Liver (tissue), 9 donors: ENCODE measurements around the gene THOC7. TPM values are rescaled to one million over a fixed set of nuclear protein-coding genes. Genes with fewer than 3 reads are reported as not detected.

ENCODE experiments used
- DNase-seq: peaks from one replicate; pipeline ENCODE4 v3.0.0-alpha.2; 2017; ENCODE audit warnings: low spot score
- H3K27ac ChIP-seq, 2 donors: one replicate each; pipeline ENCODE4 v1.7.0; 2013; ENCODE audit warnings: inconsistent platforms in 2 of 2, low read length in 2 of 2, control low read depth in 1 of 2, low read depth in 1 of 2, mild to moderate bottlenecking in 1 of 2
- H3K27me3 ChIP-seq, 4 donors: one replicate each; pipeline versions ENCODE4 v1.6.1 to v1.7.0; 2013; ENCODE audit warnings: low read length in 3 of 4, inconsistent platforms in 1 of 4, mild to moderate bottlenecking in 1 of 4, moderate library complexity in 1 of 4; ENCODE audit not compliant: control insufficient read depth in 4 of 4, insufficient read depth in 4 of 4
- H3K36me3 ChIP-seq, 4 donors: one replicate each; pipeline versions ENCODE4 v1.6.1 to v1.7.0; 2013; ENCODE audit warnings: low read length in 3 of 4, mild to moderate bottlenecking in 3 of 4, low read depth in 1 of 4, moderate library complexity in 1 of 4; ENCODE audit not compliant: control insufficient read depth in 4 of 4, insufficient read depth in 3 of 4
- H3K4me1 ChIP-seq, 4 donors: one replicate each; pipeline versions ENCODE4 v1.6.1 to v1.7.0; 2013; ENCODE audit warnings: low read length in 3 of 4, mild to moderate bottlenecking in 3 of 4, moderate library complexity in 1 of 4; ENCODE audit not compliant: control insufficient read depth in 4 of 4, insufficient read depth in 4 of 4
- H3K4me3 ChIP-seq, 3 donors: one replicate each; pipeline versions ENCODE4 v1.6.1 to v1.7.0; 2013; ENCODE audit warnings: low read length in 3 of 3, control low read depth in 1 of 3, low read depth in 1 of 3, mild to moderate bottlenecking in 1 of 3
- H3K9ac ChIP-seq, 2 donors: one replicate each; pipeline ENCODE4 v1.7.0; 2013; ENCODE audit warnings: low read length in 2 of 2, mild to moderate bottlenecking in 2 of 2, moderate library complexity in 2 of 2, control low read depth in 1 of 2, low read depth in 1 of 2
- H3K9me3 ChIP-seq, 4 donors: one replicate each; pipeline versions ENCODE4 v1.6.1 to v1.7.0; 2013; ENCODE audit warnings: low read length in 3 of 4; ENCODE audit not compliant: control insufficient read depth in 4 of 4
- ATF3 ChIP-seq: IDR thresholded peaks from 2 replicates; pipeline ENCODE4 v1.6.1; 2016; ENCODE audit warnings: antibody characterized with exemption
- EGR1 ChIP-seq, 2 donors: IDR thresholded peaks; 2 replicates each; pipeline ENCODE4 v1.6.1; 2016 to 2018; ENCODE audit warnings: antibody characterized with exemption in 2 of 2, low read depth in 2 of 2
- FOXA2 ChIP-seq: IDR thresholded peaks from 2 replicates; pipeline ENCODE4 v1.6.1; 2016; ENCODE audit warnings: antibody characterized with exemption
- GABPA ChIP-seq, 2 donors: IDR thresholded peaks in 1 of 2; conservative IDR thresholded peaks in 1 of 2; 2 replicates each; pipeline ENCODE4 v1.6.1; 2016; ENCODE audit warnings: antibody characterized with exemption in 2 of 2, mild to moderate bottlenecking in 1 of 2, moderate library complexity in 1 of 2
- HNF4A ChIP-seq, 2 donors: conservative IDR thresholded peaks; 2 replicates each; pipeline ENCODE4 v1.6.1; 2016; ENCODE audit warnings: antibody characterized with exemption in 2 of 2, mild to moderate bottlenecking in 2 of 2
- JUND ChIP-seq, 2 donors: IDR thresholded peaks; 2 replicates each; pipeline ENCODE4 v1.6.1; 2016; ENCODE audit warnings: antibody characterized with exemption in 2 of 2
- NR2F2 ChIP-seq: IDR thresholded peaks from 2 replicates; pipeline ENCODE4 v1.6.1; 2016; ENCODE audit warnings: antibody characterized with exemption
- RAD21 ChIP-seq, 2 donors: IDR thresholded peaks; 2 replicates each; pipeline ENCODE4 v1.6.1; 2016; ENCODE audit warnings: antibody characterized with exemption in 2 of 2, mild to moderate bottlenecking in 2 of 2
- RXRA ChIP-seq, 2 donors: IDR thresholded peaks; 2 replicates each; pipeline ENCODE4 v1.6.1; 2017 to 2018; ENCODE audit warnings: antibody characterized with exemption in 2 of 2, mild to moderate bottlenecking in 1 of 2
- YY1 ChIP-seq: IDR thresholded peaks from 2 replicates; pipeline ENCODE4 v1.6.1; 2016; ENCODE audit warnings: antibody characterized with exemption, mild to moderate bottlenecking
- WGBS: extraction: QIAGEN DNeasy Blood & Tissue Kit; methylation state at CpG from one replicate; pipeline ENCODE4 v1.1.7; 2013; 5-methylcytosine and 5-hydroxymethylcytosine counted together
- polyA plus RNA-seq, 2 donors: library from polyadenylated mRNA; stranded (reverse) in 1 of 2; unstranded in 1 of 2; fragments of 200-250 nt in 1 of 2; fragments of >200 nt in 1 of 2; fragmentation: Nextera tagmentation in 1 of 2; extraction: Ambion mirVana in 1 of 2; gene quantifications; one replicate each; pipeline versions ENCODE4 v1.2.1 to v1.2.3, GENCODE V29; 2013 to 2015
- total RNA-seq, 2 donors: library from RNA; depleted of rRNA; stranded (reverse); fragments of >200 nt; gene quantifications; one replicate each; pipeline ENCODE4 v1.2.3, GENCODE V29; 2014
- TF ChIP-seq, protein P1 (sequence below): fragments of 150-350 bp; IDR thresholded peaks from 2 replicates; pipeline ENCODE4 v1.5.1; 2017; ENCODE audit warnings: improper control_type of control experiment, low read depth, low read length; ENCODE audit not compliant: missing input control
- TF ChIP-seq, protein P2 (sequence below): IDR thresholded peaks from 2 replicates; pipeline ENCODE4 v1.6.1; 2016; ENCODE audit warnings: antibody characterized with exemption, mild to moderate bottlenecking
- donor health status: healthy.
- donor health status: healthy.
- donor health status: healthy.
- donor health status: healthy.
- donor health status: healthy.

THOC7 gene
- total and polyA plus RNA-seq, 4 donors = 11.7 to 38.6 (median 23.0) TPM

- 96% methylated on average over 1 of the region's 1 CpG for WGBS
- no peak overlapping the region for H3K4me3 ChIP-seq
- no peak overlapping the region for H3K9ac ChIP-seq
- peaks cover 0 to 4% (median 0%) of the 10 kb centered on the region in 4 donors for H3K36me3 ChIP-seq
- peaks cover 1 to 21% (median 16%) of the 10 kb centered on the region in 4 donors for H3K4me1 ChIP-seq
- H3K9me3 ChIP-seq = no peaks in the 10 kb centered on the region
- no peak for TF ChIP-seq NR2F2
- H3K27me3 ChIP-seq = no peaks in the 10 kb centered on the region
- no peak for DNase-seq
- no peak overlapping the region for H3K27ac ChIP-seq
Observed at GRCh38 chr3:63908776-63909175, 45.2 kb upstream of the THOC7 start.

DNA sequence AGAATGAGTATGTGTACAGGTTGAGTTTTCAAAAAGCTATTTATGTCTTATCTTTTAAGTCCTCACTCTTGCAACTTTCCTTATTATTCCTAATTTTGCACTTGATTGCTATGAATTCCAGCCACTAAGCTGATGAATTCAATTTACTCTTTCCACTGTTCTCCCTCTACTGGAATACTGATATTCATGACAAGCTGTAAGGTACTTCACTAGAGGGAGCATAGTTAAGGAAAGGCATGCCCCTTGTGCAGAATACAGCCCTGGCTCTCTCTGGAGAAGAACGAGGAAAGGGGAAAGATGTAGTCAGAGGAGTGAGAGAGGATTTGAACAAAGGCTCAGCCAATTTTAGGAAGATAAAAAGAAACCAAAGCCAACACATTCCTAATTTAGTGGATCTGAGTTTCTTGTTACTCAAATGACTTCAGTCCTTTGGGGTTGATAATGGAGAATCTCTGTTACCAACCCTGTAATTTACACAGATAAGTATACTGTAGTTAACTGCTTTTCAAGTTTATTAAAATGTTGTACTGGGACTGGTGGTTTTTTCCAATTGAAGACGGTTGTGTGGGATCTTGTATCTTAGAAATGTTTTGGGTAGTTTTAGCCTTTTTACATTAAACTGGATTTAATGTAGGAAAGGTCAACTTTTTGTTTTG is 44.6 kb upstream of the THOC7 start:
- Histone ChIP-seq H3K4me3 (no peak overlapping the region), H3K36me3 (peaks cover 0 to 4% (median 0%) of the 10 kb centered on the region in 4 donors), H3K9ac (no peak overlapping the region), H3K9me3 (no peaks in the 10 kb centered on the region), H3K27me3 (no peaks in the 10 kb centered on the region), H3K4me1 (peaks cover 1 to 15% (median 10%) of the 10 kb centered on the region in 4 donors), H3K27ac (no peak overlapping the region)
- WGBS = 87% methylated on average over 2 of the region's 2 CpGs
- no peak for DNase-seq
- TF ChIP-seq RAD21 (IDR thresholded peaks at IDR 0.05) (peak; percentile 18 to 57), ATF3 (no peak)
- TF ChIP-seq, protein P1, sequence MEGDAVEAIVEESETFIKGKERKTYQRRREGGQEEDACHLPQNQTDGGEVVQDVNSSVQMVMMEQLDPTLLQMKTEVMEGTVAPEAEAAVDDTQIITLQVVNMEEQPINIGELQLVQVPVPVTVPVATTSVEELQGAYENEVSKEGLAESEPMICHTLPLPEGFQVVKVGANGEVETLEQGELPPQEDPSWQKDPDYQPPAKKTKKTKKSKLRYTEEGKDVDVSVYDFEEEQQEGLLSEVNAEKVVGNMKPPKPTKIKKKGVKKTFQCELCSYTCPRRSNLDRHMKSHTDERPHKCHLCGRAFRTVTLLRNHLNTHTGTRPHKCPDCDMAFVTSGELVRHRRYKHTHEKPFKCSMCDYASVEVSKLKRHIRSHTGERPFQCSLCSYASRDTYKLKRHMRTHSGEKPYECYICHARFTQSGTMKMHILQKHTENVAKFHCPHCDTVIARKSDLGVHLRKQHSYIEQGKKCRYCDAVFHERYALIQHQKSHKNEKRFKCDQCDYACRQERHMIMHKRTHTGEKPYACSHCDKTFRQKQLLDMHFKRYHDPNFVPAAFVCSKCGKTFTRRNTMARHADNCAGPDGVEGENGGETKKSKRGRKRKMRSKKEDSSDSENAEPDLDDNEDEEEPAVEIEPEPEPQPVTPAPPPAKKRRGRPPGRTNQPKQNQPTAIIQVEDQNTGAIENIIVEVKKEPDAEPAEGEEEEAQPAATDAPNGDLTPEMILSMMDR = peak; percentile 19

- DNase-seq = no peak
- Histone ChIP-seq H3K36me3 (peaks cover 0 to 4% (median 0%) of the 10 kb centered on the region in 4 donors), H3K9ac (no peak overlapping the region), H3K27me3 (no peaks in the 10 kb centered on the region), H3K4me1 (peaks cover under 1 to 6% (median 3%) of the 10 kb centered on the region in 4 donors), H3K9me3 (no peaks in the 10 kb centered on the region), H3K27ac (no peak overlapping the region), H3K4me3 (no peak overlapping the region)
- WGBS = 90% methylated on average over 4 of the region's 4 CpGs
- TF ChIP-seq HNF4A (conservative IDR thresholded peaks at IDR 0.05) (no peak), YY1 (no peak), RXRA (IDR thresholded peaks at IDR 0.05) (no peak), JUND (IDR thresholded peaks at IDR 0.05) (no peak), EGR1 (IDR thresholded peaks at IDR 0.05; ENCODE audit: low read depth in 2 of 2) (no peak), FOXA2 (no peak), NR2F2 (no peak), GABPA (IDR thresholded peaks at IDR 0.05 in 1 of 2, conservative IDR thresholded peaks at IDR 0.05 in 1 of 2) (no peak)
- TF ChIP-seq, protein P2, sequence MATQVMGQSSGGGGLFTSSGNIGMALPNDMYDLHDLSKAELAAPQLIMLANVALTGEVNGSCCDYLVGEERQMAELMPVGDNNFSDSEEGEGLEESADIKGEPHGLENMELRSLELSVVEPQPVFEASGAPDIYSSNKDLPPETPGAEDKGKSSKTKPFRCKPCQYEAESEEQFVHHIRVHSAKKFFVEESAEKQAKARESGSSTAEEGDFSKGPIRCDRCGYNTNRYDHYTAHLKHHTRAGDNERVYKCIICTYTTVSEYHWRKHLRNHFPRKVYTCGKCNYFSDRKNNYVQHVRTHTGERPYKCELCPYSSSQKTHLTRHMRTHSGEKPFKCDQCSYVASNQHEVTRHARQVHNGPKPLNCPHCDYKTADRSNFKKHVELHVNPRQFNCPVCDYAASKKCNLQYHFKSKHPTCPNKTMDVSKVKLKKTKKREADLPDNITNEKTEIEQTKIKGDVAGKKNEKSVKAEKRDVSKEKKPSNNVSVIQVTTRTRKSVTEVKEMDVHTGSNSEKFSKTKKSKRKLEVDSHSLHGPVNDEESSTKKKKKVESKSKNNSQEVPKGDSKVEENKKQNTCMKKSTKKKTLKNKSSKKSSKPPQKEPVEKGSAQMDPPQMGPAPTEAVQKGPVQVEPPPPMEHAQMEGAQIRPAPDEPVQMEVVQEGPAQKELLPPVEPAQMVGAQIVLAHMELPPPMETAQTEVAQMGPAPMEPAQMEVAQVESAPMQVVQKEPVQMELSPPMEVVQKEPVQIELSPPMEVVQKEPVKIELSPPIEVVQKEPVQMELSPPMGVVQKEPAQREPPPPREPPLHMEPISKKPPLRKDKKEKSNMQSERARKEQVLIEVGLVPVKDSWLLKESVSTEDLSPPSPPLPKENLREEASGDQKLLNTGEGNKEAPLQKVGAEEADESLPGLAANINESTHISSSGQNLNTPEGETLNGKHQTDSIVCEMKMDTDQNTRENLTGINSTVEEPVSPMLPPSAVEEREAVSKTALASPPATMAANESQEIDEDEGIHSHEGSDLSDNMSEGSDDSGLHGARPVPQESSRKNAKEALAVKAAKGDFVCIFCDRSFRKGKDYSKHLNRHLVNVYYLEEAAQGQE = no peak
- TF ChIP-seq, protein P1 = no peak
Observed at GRCh38 chr3:63905731-63906620, 42.4 kb upstream of the THOC7 start.
